Vagina (tissue), 2 donors: ENCODE measurements around the gene NAA38. TPM values are rescaled to one million over a fixed set of nuclear protein-coding genes. Genes with fewer than 3 reads are reported as not detected.

Source experiments
- DNase-seq, 2 donors: peaks; one replicate each; pipeline ENCODE4 v3.0.0-alpha.2; 2017; ENCODE audit errors: extremely low spot score in 2 of 2
- H3K27ac ChIP-seq: fragments of 200-600 bp; sonication (generic); one replicate; pipeline ENCODE4 v1.5.1; 2019
- H3K27me3 ChIP-seq: fragments of 200-600 bp; sonication (generic); one replicate; pipeline ENCODE4 v1.5.1; 2019
- H3K36me3 ChIP-seq, 2 donors: fragments of 200-600 bp; sonication (generic); one replicate each; pipeline ENCODE4 v1.5.1; 2017 to 2019
- H3K4me1 ChIP-seq: fragments of 200-600 bp; sonication (generic); one replicate; pipeline ENCODE4 v1.5.1; 2019
- H3K4me3 ChIP-seq, 2 donors: fragments of 200-600 bp; sonication (generic); 1 replicate in 1 of 2; 2 replicates in 1 of 2; pipeline ENCODE4 v1.5.1; 2016 to 2019
- H3K9me3 ChIP-seq: fragments of 200-600 bp; sonication (generic); one replicate; pipeline ENCODE4 v1.5.1; 2019
- CTCF ChIP-seq, 3 experiments: fragments of 450-650 bp in 2 of 3; fragments of 200-600 bp in 1 of 3; sonication (generic) in 1 of 3; IDR thresholded peaks; one replicate each; pipeline ENCODE4 v1.5.1; 2017 to 2019; ENCODE audit warnings: antibody characterized with exemption in 3 of 3, mild to moderate bottlenecking in 2 of 3, moderate library complexity in 2 of 3
- POLR2A ChIP-seq, 2 donors: fragments of 450-650 bp; IDR thresholded peaks; one replicate each; pipeline ENCODE4 v1.6.1; 2017; ENCODE audit warnings: antibody characterized with exemption in 2 of 2, mild to moderate bottlenecking in 2 of 2, moderate library complexity in 2 of 2
- POLR2AphosphoS5 ChIP-seq, 2 donors: sonication (generic); formaldehyde crosslinking; IDR thresholded peaks; one replicate each; pipeline ENCODE4 v1.9.0; 2017; ENCODE audit warnings: antibody characterized with exemption in 2 of 2, mild to moderate bottlenecking in 2 of 2, low read depth in 1 of 2; ENCODE audit not compliant: insufficient read depth in 1 of 2
- intact Hi-C: fragments of 100-400 bp; cut with DNase I; formaldehyde crosslinking; loops from one replicate; pipeline ENCODE4 v1.15.1; 2023
- total RNA-seq: library from RNA; depleted of rRNA; stranded (reverse); fragments of >200 nt; gene quantifications from one replicate; pipeline ENCODE4 v1.2.3, GENCODE V29; 2016

NAA38 gene
- total RNA-seq, 1 donor from 2014 or later, result 83.5 TPM

- no peak for DNase-seq
- H3K4me3 ChIP-seq, result no peak overlapping the region
- H3K27ac ChIP-seq, result no peak overlapping the region
- H3K27me3 ChIP-seq, result no peaks in the 10 kb centered on the region
- peaks cover 7% of the 10 kb centered on the region for H3K4me1 ChIP-seq
- H3K9me3 ChIP-seq, result no peaks in the 10 kb centered on the region
- no peak for TF ChIP-seq POLR2A (IDR thresholded peaks at IDR 0.05)
- TF ChIP-seq CTCF (IDR thresholded peaks at IDR 0.05), result no peak
- no peak for TF ChIP-seq POLR2AphosphoS5 (IDR thresholded peaks at IDR 0.05; ENCODE audit: insufficient read depth in 1 of 2, low read depth in 1 of 2)
- intact Hi-C loops, result no loop called here
- H3K36me3 ChIP-seq, result no peaks in the 10 kb centered on the region
These were observed 26.1 kb downstream of the NAA38 start for GRCh38 chr17:7831233-7831632.

GRCh38 chr17:7830616-7831015 is 26.7 kb downstream of the NAA38 start:
- H3K27ac ChIP-seq, result no peak overlapping the region

GRCh38 chr17:7825206-7825990 is 32.0 kb downstream of the NAA38 start:
- Histone ChIP-seq H3K36me3 (no peaks in the 10 kb centered on the region), H3K4me1 (no peaks in the 10 kb centered on the region), H3K27ac (no peak overlapping the region), H3K9me3 (no peaks in the 10 kb centered on the region), H3K27me3 (no peaks in the 10 kb centered on the region), H3K4me3 (no peak overlapping the region)
- intact Hi-C loops, result no loop called here
- TF ChIP-seq CTCF (IDR thresholded peaks at IDR 0.05) (no peak), POLR2A (IDR thresholded peaks at IDR 0.05) (no peak), POLR2AphosphoS5 (IDR thresholded peaks at IDR 0.05; ENCODE audit: insufficient read depth in 1 of 2, low read depth in 1 of 2) (no peak)
- DNase-seq, result no peak

More at GRCh38 chr17:7830616-7831015, 26.7 kb downstream of the NAA38 start:
- no peaks in the 10 kb centered on the region for H3K9me3 ChIP-seq
- peaks cover 6% of the 10 kb centered on the region for H3K4me1 ChIP-seq
- intact Hi-C loops, result no loop called here
- no peak for DNase-seq
- no peaks in the 10 kb centered on the region for H3K27me3 ChIP-seq
- H3K4me3 ChIP-seq, result no peak overlapping the region
- no peaks in the 10 kb centered on the region for H3K36me3 ChIP-seq
- TF ChIP-seq POLR2AphosphoS5 (IDR thresholded peaks at IDR 0.05; ENCODE audit: insufficient read depth in 1 of 2, low read depth in 1 of 2), result no peak
- no peak for TF ChIP-seq CTCF (IDR thresholded peaks at IDR 0.05)
- no peak for TF ChIP-seq POLR2A (IDR thresholded peaks at IDR 0.05)

- TF ChIP-seq POLR2A (IDR thresholded peaks at IDR 0.05), result no peak
- TF ChIP-seq POLR2AphosphoS5 (IDR thresholded peaks at IDR 0.05; ENCODE audit: insufficient read depth in 1 of 2, low read depth in 1 of 2), result no peak
- TF ChIP-seq CTCF (IDR thresholded peaks at IDR 0.05), result no peak
- intact Hi-C loops, result loop anchor here (5.0 kb wide), 2 partner anchors 33 to 163 kb away; partner anchors contain the start of genes CYB5D1, NAA38 and TMEM88
- no peaks in the 10 kb centered on the region for H3K36me3 ChIP-seq
- H3K4me1 ChIP-seq, result no peaks in the 10 kb centered on the region
- H3K27me3 ChIP-seq, result no peaks in the 10 kb centered on the region
- no peak overlapping the region for H3K27ac ChIP-seq
- no peak for DNase-seq
- no peaks in the 10 kb centered on the region for H3K9me3 ChIP-seq
- no peak overlapping the region for H3K4me3 ChIP-seq
These were observed 33.1 kb downstream of the NAA38 start for GRCh38 chr17:7824021-7824924.
